K562 (cell line): Measurements from ENCODE around the gene FAM124B. TPM values are rescaled to one million over a fixed set of nuclear protein-coding genes. Genes with fewer than 3 reads are reported as not detected.

Experiments
- ATAC-seq: fragments of 200-7000 bp; cut with Tn5 transposase; 3 replicates; pipeline ENCODE4 v1.9.1; 2020; ENCODE audit warnings: moderate library complexity
- BruUV-seq: library from RNA; stranded (reverse); fragments of 400-500 nt; replicated peaks from 2 replicates; lab custom pipeline; 2021; lab: Mats Ljungman, UMichigan
- CTCF ChIA-PET: fragments of 300-600 bp; formaldehyde crosslinking; extraction: SDS; loops from one replicate; lab custom pipeline; 2021; ENCODE audit warnings: low intra/inter-chr PET ratio; lab: Yijun Ruan, JAX
- POLR2A ChIA-PET: fragments of 300-600, 350-650 bp; sonication (Branson Sonifier 250); formaldehyde crosslinking; extraction: SDS; loops from one replicate; lab custom pipeline; 2021; ENCODE audit warnings: antibody characterized with exemption, inconsistent platforms; lab: Yijun Ruan, JAX
- DNase-seq, 4 experiments: peaks; one replicate each; pipeline versions ENCODE4 v3.0.0 to v3.0.0-alpha.2; 2011 to 2018; ENCODE audit warnings: low spot score in 3 of 4, mixed read lengths in 3 of 4; ENCODE audit errors: extremely low read depth in 1 of 4
- FAIRE-seq: peaks from 2 replicates; lab custom pipeline; 2011; peaks lifted over from hg19 to GRCh38; lab: Jason Lieb, UNC
- H2AFZ ChIP-seq: 2 replicates; pipeline ENCODE4 v1.6.0; 2011; ENCODE audit warnings: low read depth, low read length, control low read depth, inconsistent platforms
- H3K27ac ChIP-seq: fragments of 200-600 bp; 3 replicates; pipeline ENCODE4 v1.8.0; 2011; ENCODE audit warnings: low read depth, mild to moderate bottlenecking, control low read depth, inconsistent platforms, low read length, moderate library complexity, mixed read lengths; ENCODE audit errors: extremely low read depth
- H3K27me3 ChIP-seq, 2 experiments: fragments of 300-600 bp in 1 of 2; 2 replicates in 1 of 2; 3 replicates in 1 of 2; pipeline versions ENCODE4 v1.6.0 to v1.8.0; 2011; ENCODE audit warnings: inconsistent platforms in 2 of 2, low read length in 2 of 2, mild to moderate bottlenecking in 1 of 2, mixed read lengths in 1 of 2, moderate library complexity in 1 of 2; ENCODE audit not compliant: control insufficient read depth in 2 of 2, insufficient read depth in 2 of 2
- H3K36me3 ChIP-seq: fragments of 300-600 bp; 3 replicates; pipeline ENCODE4 v1.8.0; 2011; ENCODE audit warnings: mild to moderate bottlenecking, low read length, inconsistent platforms; ENCODE audit not compliant: control insufficient read depth, insufficient read depth
- H3K4me1 ChIP-seq, 2 experiments: fragments of 200-600 bp in 1 of 2; replicated peaks in 1 of 2; 2 replicates in 1 of 2; 3 replicates in 1 of 2; pipeline versions ENCODE4 v1.5.1 to v1.8.0; 2011; ENCODE audit warnings: inconsistent platforms in 2 of 2, low read length in 2 of 2, mild to moderate bottlenecking in 1 of 2, mixed read lengths in 1 of 2, moderate library complexity in 1 of 2; ENCODE audit not compliant: control insufficient read depth in 2 of 2, insufficient read depth in 2 of 2
- H3K4me2 ChIP-seq: 2 replicates; pipeline ENCODE4 v1.6.1; 2011; ENCODE audit warnings: low read length, control low read depth, inconsistent platforms, mixed read lengths; ENCODE audit not compliant: insufficient read depth
- H3K4me3 ChIP-seq: fragments of 200-600 bp; sonication (generic), shearing (Covaris generic); 2 replicates; pipeline ENCODE4 v1.5.1; 2016; ENCODE audit warnings: control low read depth, inconsistent platforms
- H3K79me2 ChIP-seq: fragments of 200-600 bp; 3 replicates; pipeline ENCODE4 v1.8.0; 2011; ENCODE audit warnings: low read length, inconsistent platforms; ENCODE audit not compliant: control insufficient read depth, insufficient read depth
- H3K9ac ChIP-seq, 2 experiments: 2 replicates each; pipeline versions ENCODE4 v1.6.0 to v1.6.1; 2011; ENCODE audit warnings: low read depth in 2 of 2, low read length in 2 of 2, control low read depth in 1 of 2, inconsistent platforms in 1 of 2, mild to moderate bottlenecking in 1 of 2, mixed read lengths in 1 of 2; ENCODE audit not compliant: insufficient read depth in 1 of 2
- H3K9me1 ChIP-seq: one replicate; pipeline ENCODE4 v1.6.0; 2011; ENCODE audit warnings: inconsistent platforms, mild to moderate bottlenecking, low read length, moderate library complexity; ENCODE audit not compliant: control insufficient read depth, insufficient read depth
- H3K9me3 ChIP-seq: replicated peaks from 2 replicates; pipeline ENCODE4 v1.5.1; 2011; ENCODE audit warnings: low read depth, low read length, inconsistent platforms; ENCODE audit not compliant: control insufficient read depth, insufficient read depth
- H4K20me1 ChIP-seq: replicated peaks from 2 replicates; pipeline ENCODE4 v1.6.1; 2011; ENCODE audit warnings: low read length, inconsistent platforms, mixed read lengths; ENCODE audit not compliant: control insufficient read depth, insufficient read depth
- ATF7 ChIP-seq: fragments of 450-650 bp; IDR thresholded peaks from 2 replicates; pipeline ENCODE4 v1.7.1; 2014; ENCODE audit warnings: mild to moderate bottlenecking, moderate library complexity
- BDP1 ChIP-seq: IDR thresholded peaks from 3 replicates; pipeline ENCODE4 v1.6.1; 2011; ENCODE audit not compliant: insufficient read length, insufficient read depth
- CEBPB ChIP-seq: fragments of 450-650 bp; IDR thresholded peaks from 2 replicates; pipeline ENCODE4 v1.6.1; 2016; ENCODE audit warnings: missing genetic modification characterization, missing compliant biosample characterization
- MTA3 ChIP-seq: fragments of 450-650 bp; formaldehyde crosslinking; IDR thresholded peaks from 2 replicates; pipeline ENCODE4 v1.6.1; 2017; ENCODE audit warnings: mild to moderate bottlenecking, borderline replicate concordance
- NELFE ChIP-seq: IDR thresholded peaks from 2 replicates; pipeline ENCODE4 v1.6.1; 2011; ENCODE audit warnings: mild to moderate bottlenecking; ENCODE audit not compliant: insufficient read depth, insufficient read length
- PPARD ChIP-seq: fragments of 250-450 bp; sonication (Bioruptor Pico); IDR thresholded peaks from 2 replicates; pipeline ENCODE4 v1.8.0; 2022; ENCODE audit warnings: inconsistent platforms, mild to moderate bottlenecking, moderate library complexity
- ZNF143 ChIP-seq: sonication (generic); formaldehyde crosslinking; IDR thresholded peaks from 2 replicates; pipeline ENCODE4 v1.9.0; 2022; ENCODE audit warnings: mild to moderate bottlenecking, missing genetic modification reagents
- ZNF274 ChIP-seq: IDR thresholded peaks from 2 replicates; pipeline ENCODE4 v1.6.1; 2011; ENCODE audit warnings: low read depth, mild to moderate bottlenecking, low read length, moderate library complexity, borderline replicate concordance
- WGBS: fragments of 100-300 bp; shearing (Covaris generic); methylation state at CpG from one replicate; pipeline ENCODE4 v1.1.6; 2016; ENCODE audit warnings: low coverage, mixed read lengths; ENCODE audit not compliant: insufficient coverage; ENCODE audit errors: missing lambda C conversion rate; 5-methylcytosine and 5-hydroxymethylcytosine counted together
- in situ Hi-C: fragments of 300-500 bp; cut with MboI; formaldehyde crosslinking; loops from 4 replicates; pipeline ENCODE4 v1.15.0; 2018; ENCODE audit warnings: inconsistent platforms, mixed read lengths
- intact Hi-C: fragments of 100-400 bp; cut with micrococcal nuclease; formaldehyde crosslinking; loops from 2 replicates; pipeline ENCODE4 v1.14.2; 2022
- polyA plus RNA-seq, 8 experiments: library from polyadenylated mRNA; depleted of rRNA in 4 of 8; stranded (reverse) in 5 of 8; unstranded in 3 of 8; fragments of >200 nt; fragmentation: Nextera tagmentation in 2 of 8; fragmentation: Illumina TruSeq in 1 of 8; extraction: Ambion mirVana in 2 of 8; extraction: Trizol in 1 of 8; gene quantifications; 2 replicates each; pipeline versions ENCODE4 v1.2.1 to v1.2.3, GENCODE V29; 2011 to 2014; ENCODE audit warnings: inconsistent platforms in 1 of 8, missing spikeins in 1 of 8
- total RNA-seq, 7 experiments: library from RNA; depleted of rRNA in 6 of 7; stranded (reverse); fragments of >200 nt in 6 of 7; fragmentation: Illumina TruSeq in 2 of 7; extraction: Trizol in 2 of 7; gene quantifications; 2 replicates each; pipeline versions ENCODE4 v1.2.1 to v1.2.3, GENCODE V29; 2011 to 2021; ENCODE audit warnings: low replicate concordance in 1 of 7
- TF ChIP-seq, protein P1 (sequence below): sonication (generic); formaldehyde crosslinking; IDR thresholded peaks from 2 replicates; pipeline ENCODE4 v1.5.0; 2020; ENCODE audit warnings: missing genetic modification reagents
- TF ChIP-seq, protein P2 (sequence below): fragments of 450-650 bp; conservative IDR thresholded peaks from 2 replicates; pipeline ENCODE4 v1.6.1; 2016; ENCODE audit warnings: missing genetic modification characterization, low read depth, mild to moderate bottlenecking, control low read depth, missing compliant biosample characterization
- TF ChIP-seq, protein P3 (sequence below): fragments of 450-650 bp; IDR thresholded peaks from 2 replicates; pipeline ENCODE4 v1.6.1; 2016; ENCODE audit warnings: antibody characterized with exemption

The FAM124B gene
- total and polyA plus RNA-seq, 9 of the 15 experiments (the other 6 are each of a cell fraction or from before 2014, with no cell fraction given): 6.2 to 21.4 (median 9.3) TPM

DNA sequence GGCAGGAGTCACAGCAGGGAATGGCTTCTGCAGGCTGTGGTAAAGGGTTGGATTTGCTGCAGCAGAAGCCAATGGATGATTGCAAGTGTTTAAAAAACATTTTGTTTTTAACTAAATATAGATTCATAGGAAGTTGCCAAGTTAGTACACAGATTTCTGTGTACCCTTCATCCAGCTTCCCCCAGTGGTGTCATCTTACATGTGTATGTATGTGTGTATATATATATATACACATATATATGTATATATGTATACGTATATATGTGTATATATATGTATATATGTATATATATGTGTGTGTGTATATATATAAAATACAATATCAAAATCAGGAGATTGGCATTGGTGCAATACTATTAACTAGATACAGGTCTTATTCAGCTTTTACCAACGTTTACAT is 19.2 kb upstream of the FAM124B start (continued):
- TF ChIP-seq MTA3: no peak

DNA sequence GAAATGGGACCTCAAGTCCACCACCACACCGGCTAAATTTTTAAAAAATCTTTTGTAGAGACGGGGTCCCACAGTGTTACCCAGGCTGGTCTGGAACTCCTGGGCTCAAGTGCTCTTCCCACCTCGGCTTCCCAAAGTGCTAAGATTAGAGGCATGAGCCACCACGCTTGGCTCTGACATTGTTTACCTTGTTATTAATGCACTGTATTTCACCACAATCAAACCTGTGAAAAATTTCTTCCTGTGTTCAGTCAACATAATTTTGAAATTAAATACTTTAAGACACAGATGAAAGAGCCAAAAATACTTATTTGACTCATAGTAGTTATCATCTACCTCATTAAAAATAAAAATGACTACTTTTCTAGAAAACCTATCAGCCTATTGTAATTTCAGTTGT is 16.0 kb upstream of the FAM124B start:
- WGBS: 36% methylated on average over 4 of the region's 4 CpGs
- FAIRE-seq (no peak), DNase-seq (no peak), ATAC-seq (no peak)
- no peaks in the 10 kb centered on the region for H4K20me1 ChIP-seq
- no peaks in the 10 kb centered on the region for H3K79me2 ChIP-seq
- BruUV-seq: no TSS peak
- no peaks in the 10 kb centered on the region for H3K4me1 ChIP-seq
- no peaks in the 10 kb centered on the region for H3K36me3 ChIP-seq
- H3K4me2 ChIP-seq: no peak overlapping the region
- H3K9ac ChIP-seq: no peak overlapping the region
- in situ Hi-C loops: no loop called here
- H3K27ac ChIP-seq: no peak overlapping the region
- no peak for TF ChIP-seq PPARD (CRISPR knock-in tag)
- H3K27me3 ChIP-seq: no peaks in the 10 kb centered on the region
- H3K9me1 ChIP-seq: no peaks in the 10 kb centered on the region
- no peaks in the 10 kb centered on the region for H3K9me3 ChIP-seq
- POLR2A ChIA-PET: no interaction called here
- intact Hi-C loops: no loop called here
- no peak overlapping the region for H3K4me3 ChIP-seq
- H2AFZ ChIP-seq: no peak overlapping the region
- CTCF ChIA-PET: no interaction called here

DNA sequence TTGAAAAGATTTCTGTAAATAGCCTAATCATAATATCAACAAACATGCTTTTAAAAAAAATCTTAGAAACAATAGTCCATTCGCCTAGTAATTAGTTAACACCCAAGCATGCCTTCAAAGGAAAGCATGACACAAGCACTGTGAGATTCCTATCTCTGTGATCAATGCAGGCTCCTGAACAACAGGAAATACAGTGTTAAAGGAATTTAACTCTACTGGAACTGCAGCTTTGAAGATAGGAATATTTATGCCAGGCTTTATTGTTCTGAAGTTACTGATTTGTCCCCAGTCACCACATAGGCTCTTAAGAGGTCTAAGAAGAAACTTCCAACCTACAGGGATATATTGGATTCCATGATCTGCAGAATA is 15.4 kb upstream of the FAM124B start:
- H3K9me3 ChIP-seq: no peaks in the 10 kb centered on the region
- in situ Hi-C loops (no loop called here), intact Hi-C loops (no loop called here)
- no peak for FAIRE-seq
- H3K4me1 ChIP-seq: no peaks in the 10 kb centered on the region
- no peak for DNase-seq
- H3K36me3 ChIP-seq: no peaks in the 10 kb centered on the region
- no peak overlapping the region for H3K4me3 ChIP-seq
- no peaks in the 10 kb centered on the region for H3K9me1 ChIP-seq
- H3K27me3 ChIP-seq: no peaks in the 10 kb centered on the region
- H3K79me2 ChIP-seq: no peaks in the 10 kb centered on the region
- no TSS peak for BruUV-seq
- ATAC-seq: no peak
- WGBS: 40% methylated on average over 1 of the region's 1 CpG
- CTCF ChIA-PET: no interaction called here
- H3K4me2 ChIP-seq: no peak overlapping the region
- no peak overlapping the region for H3K27ac ChIP-seq
- H3K9ac ChIP-seq: no peak overlapping the region
- H4K20me1 ChIP-seq: no peaks in the 10 kb centered on the region
- H2AFZ ChIP-seq: no peak overlapping the region
- POLR2A ChIA-PET: interaction anchor here (0.7 kb wide), 1 partner anchor 14 kb away, joined by 3 read pairs; no protein-coding TSS in a partner anchor
- no peak for TF ChIP-seq ZNF274
- no peak for TF ChIP-seq CEBPB
- TF ChIP-seq, protein P1, sequence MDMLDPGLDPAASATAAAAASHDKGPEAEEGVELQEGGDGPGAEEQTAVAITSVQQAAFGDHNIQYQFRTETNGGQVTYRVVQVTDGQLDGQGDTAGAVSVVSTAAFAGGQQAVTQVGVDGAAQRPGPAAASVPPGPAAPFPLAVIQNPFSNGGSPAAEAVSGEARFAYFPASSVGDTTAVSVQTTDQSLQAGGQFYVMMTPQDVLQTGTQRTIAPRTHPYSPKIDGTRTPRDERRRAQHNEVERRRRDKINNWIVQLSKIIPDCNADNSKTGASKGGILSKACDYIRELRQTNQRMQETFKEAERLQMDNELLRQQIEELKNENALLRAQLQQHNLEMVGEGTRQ (CRISPR knock-in tag): no peak
- TF ChIP-seq ZNF143: no peak
- TF ChIP-seq NELFE: no peak
- no peak for TF ChIP-seq ATF7
- TF ChIP-seq, protein P2, sequence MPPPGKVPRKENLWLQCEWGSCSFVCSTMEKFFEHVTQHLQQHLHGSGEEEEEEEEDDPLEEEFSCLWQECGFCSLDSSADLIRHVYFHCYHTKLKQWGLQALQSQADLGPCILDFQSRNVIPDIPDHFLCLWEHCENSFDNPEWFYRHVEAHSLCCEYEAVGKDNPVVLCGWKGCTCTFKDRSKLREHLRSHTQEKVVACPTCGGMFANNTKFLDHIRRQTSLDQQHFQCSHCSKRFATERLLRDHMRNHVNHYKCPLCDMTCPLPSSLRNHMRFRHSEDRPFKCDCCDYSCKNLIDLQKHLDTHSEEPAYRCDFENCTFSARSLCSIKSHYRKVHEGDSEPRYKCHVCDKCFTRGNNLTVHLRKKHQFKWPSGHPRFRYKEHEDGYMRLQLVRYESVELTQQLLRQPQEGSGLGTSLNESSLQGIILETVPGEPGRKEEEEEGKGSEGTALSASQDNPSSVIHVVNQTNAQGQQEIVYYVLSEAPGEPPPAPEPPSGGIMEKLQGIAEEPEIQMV (tag): no peak
- no peak for TF ChIP-seq BDP1
- TF ChIP-seq, protein P3, sequence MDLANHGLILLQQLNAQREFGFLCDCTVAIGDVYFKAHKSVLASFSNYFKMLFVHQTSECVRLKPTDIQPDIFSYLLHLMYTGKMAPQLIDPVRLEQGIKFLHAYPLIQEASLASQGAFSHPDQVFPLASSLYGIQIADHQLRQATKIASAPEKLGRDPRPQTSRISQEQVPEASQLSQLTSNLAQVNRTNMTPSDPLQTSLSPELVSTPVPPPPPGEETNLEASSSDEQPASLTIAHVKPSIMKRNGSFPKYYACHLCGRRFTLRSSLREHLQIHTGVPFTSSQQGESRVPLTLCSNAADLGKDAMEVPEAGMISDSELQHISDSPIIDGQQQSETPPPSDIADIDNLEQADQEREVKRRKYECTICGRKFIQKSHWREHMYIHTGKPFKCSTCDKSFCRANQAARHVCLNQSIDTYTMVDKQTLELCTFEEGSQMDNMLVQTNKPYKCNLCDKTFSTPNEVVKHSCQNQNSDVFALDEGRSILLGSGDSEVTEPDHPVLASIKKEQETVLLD: no peak
